NCI-H748 (cell line): ENCODE measurements around the gene DAB2IP.

ENCODE experiments used
- DNase-seq: peaks from one replicate; lab custom pipeline; 2025; ENCODE audit not compliant: unreplicated experiment; lab: John Stamatoyannopoulos, UW

DAB2IP gene

GRCh38 chr9:121813519-121814210, 162.2 kb downstream of the DAB2IP start:
- no peak for DNase-seq

- no peak for DNase-seq
Measured at GRCh38 chr9:121814594-121814993, 163.2 kb downstream of the DAB2IP start.

GRCh38 chr9:121815084-121815483, 163.7 kb downstream of the DAB2IP start:
- DNase-seq = no peak

- no peak for DNase-seq
Measured at GRCh38 chr9:121815546-121816448, 164.4 kb downstream of the DAB2IP start.

- DNase-seq = no peak
Measured at GRCh38 chr9:121816449-121816817, 165.0 kb downstream of the DAB2IP start.

GRCh38 chr9:121816845-121817450, 165.5 kb downstream of the DAB2IP start:
- DNase-seq = no peak

- no peak for DNase-seq
Measured at GRCh38 chr9:121817476-121817875, 166.0 kb downstream of the DAB2IP start.

- no peak for DNase-seq
Measured at GRCh38 chr9:121818016-121818661, 166.7 kb downstream of the DAB2IP start.

- DNase-seq = no peak
Measured at GRCh38 chr9:121818841-121819427, 167.5 kb downstream of the DAB2IP start.

- peak; percentile 58 for DNase-seq
Measured at GRCh38 chr9:121819428-121820231, 168.2 kb downstream of the DAB2IP start.

GRCh38 chr9:121820286-121821005, 169.0 kb downstream of the DAB2IP start:
- no peak for DNase-seq

GRCh38 chr9:121821326-121821725, 169.9 kb downstream of the DAB2IP start:
- DNase-seq = no peak

GRCh38 chr9:121822093-121823085, 171.0 kb downstream of the DAB2IP start:
- no peak for DNase-seq

GRCh38 chr9:121823451-121824169, 172.2 kb downstream of the DAB2IP start:
- no peak for DNase-seq

- no peak for DNase-seq
Measured at GRCh38 chr9:121824651-121825030, 173.2 kb downstream of the DAB2IP start.

GRCh38 chr9:121825031-121825691, 173.7 kb downstream of the DAB2IP start:
- no peak for DNase-seq

- no peak for DNase-seq
Measured at GRCh38 chr9:121826711-121827110, 175.3 kb downstream of the DAB2IP start.
